ENCODE results near the gene OSGIN1. TPM values are rescaled to one million over a fixed set of nuclear protein-coding genes. Genes with fewer than 3 reads are reported as not detected.

The OSGIN1 gene
- total RNA-seq, 1 experiment from 2014 or later: 9.8 TPM

DNA sequence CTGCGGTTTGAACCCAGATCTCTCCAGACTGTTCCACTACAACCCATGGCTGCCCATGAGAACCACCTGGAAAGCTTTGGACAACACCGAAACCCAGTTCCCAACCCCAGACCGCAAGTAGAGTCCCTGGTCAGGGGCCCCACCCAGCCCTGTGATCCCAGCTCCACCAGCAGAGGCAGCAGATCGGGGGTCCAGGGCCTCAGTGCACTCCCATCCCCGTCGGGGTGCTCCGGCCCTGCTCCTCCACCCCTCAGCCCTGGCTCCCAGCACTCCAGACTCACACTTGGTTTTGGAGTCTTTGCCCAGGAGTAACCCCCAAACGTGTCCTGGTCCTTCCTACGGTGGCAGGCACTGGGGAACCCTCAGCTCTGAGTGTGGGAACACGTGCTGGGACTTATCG, 20.7 kb upstream of the OSGIN1 start:
- no peak for DNase-seq
- no peak for ATAC-seq
- no peak for TF ChIP-seq EZH2phosphoT487 (IDR thresholded peaks at IDR 0.05; ENCODE audit: borderline replicate concordance, low read length)
- TF ChIP-seq, protein P1, sequence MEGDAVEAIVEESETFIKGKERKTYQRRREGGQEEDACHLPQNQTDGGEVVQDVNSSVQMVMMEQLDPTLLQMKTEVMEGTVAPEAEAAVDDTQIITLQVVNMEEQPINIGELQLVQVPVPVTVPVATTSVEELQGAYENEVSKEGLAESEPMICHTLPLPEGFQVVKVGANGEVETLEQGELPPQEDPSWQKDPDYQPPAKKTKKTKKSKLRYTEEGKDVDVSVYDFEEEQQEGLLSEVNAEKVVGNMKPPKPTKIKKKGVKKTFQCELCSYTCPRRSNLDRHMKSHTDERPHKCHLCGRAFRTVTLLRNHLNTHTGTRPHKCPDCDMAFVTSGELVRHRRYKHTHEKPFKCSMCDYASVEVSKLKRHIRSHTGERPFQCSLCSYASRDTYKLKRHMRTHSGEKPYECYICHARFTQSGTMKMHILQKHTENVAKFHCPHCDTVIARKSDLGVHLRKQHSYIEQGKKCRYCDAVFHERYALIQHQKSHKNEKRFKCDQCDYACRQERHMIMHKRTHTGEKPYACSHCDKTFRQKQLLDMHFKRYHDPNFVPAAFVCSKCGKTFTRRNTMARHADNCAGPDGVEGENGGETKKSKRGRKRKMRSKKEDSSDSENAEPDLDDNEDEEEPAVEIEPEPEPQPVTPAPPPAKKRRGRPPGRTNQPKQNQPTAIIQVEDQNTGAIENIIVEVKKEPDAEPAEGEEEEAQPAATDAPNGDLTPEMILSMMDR (conservative IDR thresholded peaks at IDR 0.05; ENCODE audit: low read depth, low read length): no peak
- no peak for TF ChIP-seq EZH2 (IDR thresholded peaks at IDR 0.05; ENCODE audit: low read length, unreplicated experiment)
- ChIA-PET CTCF (no interaction called here), POLR2A (ENCODE audit: unreplicated experiment) (no interaction called here)
- Histone ChIP-seq H3F3A (ENCODE audit: low read length, unreplicated experiment) (no peaks in the 10 kb centered on the region), H3K4me3 (ENCODE audit: low read length) (no peak overlapping the region), H3K4me1 (ENCODE audit: insufficient read depth, low read length) (peaks cover 4% of the 10 kb centered on the region), H2AFZ (ENCODE audit: low read length) (no peak overlapping the region), H3K4me2 (ENCODE audit: low read length) (no peak overlapping the region), H3K27me3 (ENCODE audit: low read length) (no peaks in the 10 kb centered on the region), H3K36me3 (ENCODE audit: low read depth, low read length) (no peaks in the 10 kb centered on the region), H3K9ac (ENCODE audit: low read length) (no peak overlapping the region), H3K9me3 (ENCODE audit: low read length) (no peaks in the 10 kb centered on the region), H3K27ac (ENCODE audit: low read length) (no peak overlapping the region), H3K79me2 (ENCODE audit: low read length) (no peaks in the 10 kb centered on the region), H4K20me1 (ENCODE audit: low read length) (no peaks in the 10 kb centered on the region), H3K9me2 (replicated peaks; ENCODE audit: low read length) (no peaks in the 10 kb centered on the region)
- no TSS peak for BruUV-seq (replicated peaks)
- intact Hi-C loops (cut with micrococcal nuclease): no loop called here

DNA sequence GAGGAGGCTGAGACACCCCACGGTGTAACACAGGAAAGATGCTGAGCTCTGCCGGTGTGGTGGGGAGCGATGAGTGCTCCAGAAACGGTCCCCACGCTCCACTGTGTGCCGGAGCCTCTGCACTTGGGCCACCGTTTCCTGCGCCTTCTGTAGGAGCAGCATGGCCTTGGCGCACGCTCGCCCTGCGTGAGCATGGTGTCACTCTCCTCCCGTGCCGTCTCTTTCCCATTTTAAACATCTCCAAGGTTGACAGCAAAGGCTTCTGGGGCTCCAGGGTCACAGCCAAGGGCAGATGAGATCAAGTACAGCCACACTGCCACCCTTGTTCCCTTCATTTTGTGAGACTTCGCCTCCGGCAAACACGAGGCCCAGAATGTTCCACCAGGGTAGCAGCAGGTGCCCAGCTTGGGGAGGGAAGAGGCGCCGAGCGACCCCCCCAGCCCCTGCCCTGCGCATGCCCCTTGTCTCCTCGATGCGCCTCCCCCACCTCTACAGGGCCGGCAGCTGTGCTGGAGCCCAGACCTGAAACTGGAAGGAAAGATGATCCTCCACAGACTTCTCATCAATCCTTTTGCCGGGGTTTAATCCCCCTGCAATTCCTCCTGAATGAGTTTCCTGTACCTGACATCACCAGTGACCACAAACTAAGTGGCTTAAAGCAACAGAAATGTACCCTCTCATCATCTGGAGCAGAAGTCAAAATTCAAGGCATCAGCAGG, 19.9 kb upstream of the OSGIN1 start:
- Histone ChIP-seq H2AFZ (ENCODE audit: low read length) (no peak overlapping the region), H4K20me1 (ENCODE audit: low read length) (no peaks in the 10 kb centered on the region), H3K9me2 (replicated peaks; ENCODE audit: low read length) (no peaks in the 10 kb centered on the region), H3K4me2 (ENCODE audit: low read length) (no peak overlapping the region), H3K9me3 (ENCODE audit: low read length) (no peaks in the 10 kb centered on the region), H3K9ac (ENCODE audit: low read length) (no peak overlapping the region), H3K36me3 (ENCODE audit: low read depth, low read length) (no peaks in the 10 kb centered on the region), H3K79me2 (ENCODE audit: low read length) (no peaks in the 10 kb centered on the region), H3K27me3 (ENCODE audit: low read length) (no peaks in the 10 kb centered on the region), H3F3A (ENCODE audit: low read length, unreplicated experiment) (no peaks in the 10 kb centered on the region), H3K4me1 (ENCODE audit: insufficient read depth, low read length) (no peaks in the 10 kb centered on the region), H3K27ac (ENCODE audit: low read length) (no peak overlapping the region), H3K4me3 (ENCODE audit: low read length) (no peak overlapping the region)
- ChIA-PET POLR2A (ENCODE audit: unreplicated experiment) (no interaction called here), CTCF (no interaction called here)
- ATAC-seq: no peak
- BruUV-seq (replicated peaks): no TSS peak
- TF ChIP-seq, protein P1 (conservative IDR thresholded peaks at IDR 0.05; ENCODE audit: low read depth, low read length): no peak
- TF ChIP-seq EZH2phosphoT487 (IDR thresholded peaks at IDR 0.05; ENCODE audit: borderline replicate concordance, low read length): no peak
- TF ChIP-seq EZH2 (IDR thresholded peaks at IDR 0.05; ENCODE audit: low read length, unreplicated experiment): no peak
- intact Hi-C loops (cut with micrococcal nuclease): no loop called here
- DNase-seq: no peak

DNA sequence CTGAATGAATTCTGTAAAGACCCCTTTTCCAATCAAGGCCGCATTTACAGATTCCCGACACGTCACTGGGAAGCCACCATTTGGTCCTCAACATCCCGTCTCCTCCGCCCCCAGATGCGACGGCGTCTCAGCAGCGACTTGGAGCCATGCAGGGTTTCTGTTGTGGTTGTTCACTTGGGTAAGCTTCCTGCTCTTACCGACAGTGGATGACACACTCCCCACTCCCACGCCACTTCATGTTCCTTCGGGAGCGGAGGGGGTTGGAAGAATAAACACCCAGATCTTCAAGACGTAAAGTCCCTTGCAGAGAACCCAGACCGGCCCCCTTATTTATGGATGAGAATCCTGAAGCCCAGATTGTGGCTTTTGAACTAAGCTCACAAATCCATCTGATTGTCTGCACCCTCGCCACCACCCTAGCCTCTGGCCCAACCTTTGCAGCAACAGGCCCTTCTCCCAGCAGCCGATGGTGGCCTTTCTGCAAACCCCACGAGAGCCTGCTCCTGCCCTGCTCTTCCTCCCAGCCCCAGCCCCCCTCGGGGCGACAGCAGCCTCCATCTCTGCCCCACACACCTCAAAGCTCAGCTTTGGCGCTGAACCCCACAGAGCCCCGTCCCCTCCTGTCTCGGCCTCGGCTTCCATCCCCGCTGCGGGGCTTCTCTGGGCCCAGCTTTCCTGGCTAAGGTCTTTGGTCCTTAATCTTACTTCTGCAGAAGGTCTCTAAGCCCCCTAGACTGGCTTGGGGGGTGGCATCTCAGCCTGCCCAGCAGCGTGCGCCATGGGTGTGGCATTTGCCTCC, 19.0 kb upstream of the OSGIN1 start:
- Histone ChIP-seq H3K79me2 (ENCODE audit: low read length) (no peaks in the 10 kb centered on the region), H3K9me3 (ENCODE audit: low read length) (no peaks in the 10 kb centered on the region), H3F3A (ENCODE audit: low read length, unreplicated experiment) (no peaks in the 10 kb centered on the region), H3K27me3 (ENCODE audit: low read length) (no peaks in the 10 kb centered on the region), H3K4me1 (ENCODE audit: insufficient read depth, low read length) (no peaks in the 10 kb centered on the region), H3K4me2 (ENCODE audit: low read length) (no peak overlapping the region), H3K9me2 (replicated peaks; ENCODE audit: low read length) (no peaks in the 10 kb centered on the region), H3K36me3 (ENCODE audit: low read depth, low read length) (no peaks in the 10 kb centered on the region), H3K4me3 (ENCODE audit: low read length) (no peak overlapping the region), H3K9ac (ENCODE audit: low read length) (no peak overlapping the region), H4K20me1 (ENCODE audit: low read length) (no peaks in the 10 kb centered on the region), H3K27ac (ENCODE audit: low read length) (no peak overlapping the region), H2AFZ (ENCODE audit: low read length) (no peak overlapping the region)
- TF ChIP-seq EZH2 (IDR thresholded peaks at IDR 0.05; ENCODE audit: low read length, unreplicated experiment) (no peak), EZH2phosphoT487 (IDR thresholded peaks at IDR 0.05; ENCODE audit: borderline replicate concordance, low read length) (no peak)
- TF ChIP-seq, protein P1 (conservative IDR thresholded peaks at IDR 0.05; ENCODE audit: low read depth, low read length): no peak
- ATAC-seq: no peak
- intact Hi-C loops (cut with micrococcal nuclease): no loop called here
- BruUV-seq (replicated peaks): no TSS peak
- POLR2A ChIA-PET (ENCODE audit: unreplicated experiment): no interaction called here
- CTCF ChIA-PET: no interaction called here
- DNase-seq: no peak
